MG63 (cell line): ENCODE measurements around the gene MLNR. TPM values are rescaled to one million over a fixed set of nuclear protein-coding genes. Genes with fewer than 3 reads are reported as not detected.

Experiments
- DNase-seq: peaks from one replicate; pipeline ENCODE4 v3.0.0-alpha.2; 2020
- H3K27me3 ChIP-seq: fragments of 250-450 bp; sonication (Bioruptor Pico); 2 replicates; pipeline ENCODE4 v1.5.1; 2020; ENCODE audit warnings: mild to moderate bottlenecking, moderate library complexity
- H3K36me3 ChIP-seq: fragments of 250-450 bp; sonication (Bioruptor Pico); 2 replicates; pipeline ENCODE4 v1.5.1; 2020; ENCODE audit warnings: mild to moderate bottlenecking, moderate library complexity
- H3K4me3 ChIP-seq: fragments of 250-450 bp; sonication (Bioruptor Pico); 2 replicates; pipeline ENCODE4 v1.5.1; 2020; ENCODE audit warnings: mild to moderate bottlenecking, moderate library complexity
- H3K9me3 ChIP-seq: fragments of 250-450 bp; sonication (Bioruptor Pico); 2 replicates; pipeline ENCODE4 v1.5.1; 2020; ENCODE audit warnings: mild to moderate bottlenecking, moderate library complexity
- total RNA-seq: library from RNA; depleted of rRNA; stranded (reverse); fragments of >200 nt; shearing (Covaris generic); gene quantifications from 2 replicates; pipeline ENCODE4 v1.2.3, GENCODE V29; 2014; ENCODE audit warnings: low replicate concordance; rRNA removed

MLNR gene, protein sequence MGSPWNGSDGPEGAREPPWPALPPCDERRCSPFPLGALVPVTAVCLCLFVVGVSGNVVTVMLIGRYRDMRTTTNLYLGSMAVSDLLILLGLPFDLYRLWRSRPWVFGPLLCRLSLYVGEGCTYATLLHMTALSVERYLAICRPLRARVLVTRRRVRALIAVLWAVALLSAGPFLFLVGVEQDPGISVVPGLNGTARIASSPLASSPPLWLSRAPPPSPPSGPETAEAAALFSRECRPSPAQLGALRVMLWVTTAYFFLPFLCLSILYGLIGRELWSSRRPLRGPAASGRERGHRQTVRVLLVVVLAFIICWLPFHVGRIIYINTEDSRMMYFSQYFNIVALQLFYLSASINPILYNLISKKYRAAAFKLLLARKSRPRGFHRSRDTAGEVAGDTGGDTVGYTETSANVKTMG
- total RNA-seq = not detected in 2 replicates

DNA sequence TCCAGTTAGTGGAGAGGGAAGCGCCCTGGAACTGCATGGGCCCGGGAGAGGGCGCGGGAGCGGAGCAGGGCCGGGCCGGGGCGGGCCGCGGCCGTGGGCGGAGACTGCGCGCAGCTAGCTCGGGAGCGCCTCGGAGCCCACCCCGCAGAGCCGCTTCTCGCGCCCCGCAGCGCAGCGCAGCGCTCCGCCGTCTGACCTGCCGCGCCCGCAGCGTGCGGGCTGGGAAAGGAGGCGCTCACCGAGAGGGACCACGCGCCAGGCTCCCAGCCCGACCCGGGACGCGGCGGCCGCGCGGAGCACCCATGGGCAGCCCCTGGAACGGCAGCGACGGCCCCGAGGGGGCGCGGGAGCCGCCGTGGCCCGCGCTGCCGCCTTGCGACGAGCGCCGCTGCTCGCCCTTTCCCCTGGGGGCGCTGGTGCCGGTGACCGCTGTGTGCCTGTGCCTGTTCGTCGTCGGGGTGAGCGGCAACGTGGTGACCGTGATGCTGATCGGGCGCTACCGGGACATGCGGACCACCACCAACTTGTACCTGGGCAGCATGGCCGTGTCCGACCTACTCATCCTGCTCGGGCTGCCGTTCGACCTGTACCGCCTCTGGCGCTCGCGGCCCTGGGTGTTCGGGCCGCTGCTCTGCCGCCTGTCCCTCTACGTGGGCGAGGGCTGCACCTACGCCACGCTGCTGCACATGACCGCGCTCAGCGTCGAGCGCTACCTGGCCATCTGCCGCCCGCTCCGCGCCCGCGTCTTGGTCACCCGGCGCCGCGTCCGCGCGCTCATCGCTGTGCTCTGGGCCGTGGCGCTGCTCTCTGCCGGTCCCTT, at the start of gene MLNR:
Gene MLNR, plus strand, starts transcription at position 303 of the 820 bp plus-strand sequence. Its CDS starts 0 bp downstream, at position 303.
- H3K9me3 ChIP-seq = 0 out of 2 replicates have a peak, but pooled peaks cover 2% of the 10 kb centered on the region
- no peaks in the 10 kb centered on the region for H3K36me3 ChIP-seq
- H3K4me3 ChIP-seq = peak within 1 kb of the TSS; percentile 21
- H3K27me3 ChIP-seq = peaks cover 22% of the 10 kb centered on the region
- DNase-seq = peak; percentile 42

DNA sequence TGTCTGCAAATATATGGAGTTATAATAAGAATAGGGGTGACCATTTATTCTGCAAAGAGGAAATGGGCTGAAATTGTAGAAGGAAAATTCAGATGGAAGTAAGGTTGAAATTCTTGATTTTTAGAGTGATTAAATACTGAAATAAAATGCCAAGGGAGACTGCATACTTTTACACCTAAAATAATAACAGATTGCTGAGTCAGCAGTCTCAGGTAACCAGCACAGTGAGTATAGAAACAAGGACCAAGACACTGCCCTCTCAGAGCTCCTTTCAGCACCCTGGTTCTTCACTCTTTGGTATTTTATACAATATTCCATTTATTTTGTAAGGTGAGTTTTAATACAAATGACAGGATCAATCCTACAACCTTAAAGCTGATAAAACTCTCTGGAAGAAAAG, 48.8 kb upstream of the MLNR start:
- Histone ChIP-seq H3K27me3 (no peaks in the 10 kb centered on the region), H3K9me3 (no peaks in the 10 kb centered on the region), H3K36me3 (peaks cover 37% of the 10 kb centered on the region), H3K4me3 (no peak overlapping the region)
- DNase-seq = no peak

DNA sequence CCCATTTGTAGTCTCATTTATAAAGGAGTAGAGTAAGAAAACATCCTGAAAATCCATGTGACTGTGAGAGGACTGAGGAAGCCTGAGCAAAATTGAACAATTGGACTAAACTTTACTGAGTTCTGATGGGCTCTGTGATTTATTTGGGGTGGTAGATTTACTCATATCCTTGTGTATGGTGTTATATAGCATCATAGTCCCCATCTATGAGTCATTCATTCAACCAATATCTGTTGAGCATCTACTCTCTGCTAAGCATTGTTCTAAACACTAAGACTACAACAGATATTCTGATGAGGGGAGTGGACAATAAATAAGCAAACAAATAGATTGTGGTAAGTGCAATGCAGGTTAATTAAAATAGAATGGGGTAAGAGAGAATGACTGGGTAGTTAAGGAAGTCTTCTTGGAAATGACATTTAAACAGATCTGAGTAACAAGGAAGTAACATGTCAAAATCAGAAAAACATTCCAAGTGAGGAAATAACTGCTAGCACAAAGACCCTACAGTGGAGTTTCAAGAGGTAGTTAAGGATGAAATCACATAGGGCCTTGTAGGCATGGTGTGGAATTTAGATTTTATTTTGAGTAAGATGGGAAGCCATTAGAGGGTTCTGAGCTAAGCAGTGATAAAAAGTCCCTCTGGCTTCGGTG, 36.3 kb upstream of the MLNR start:
- Histone ChIP-seq H3K9me3 (no peaks in the 10 kb centered on the region), H3K4me3 (no peak overlapping the region), H3K27me3 (no peaks in the 10 kb centered on the region), H3K36me3 (peaks cover 56% of the 10 kb centered on the region)
- no peak for DNase-seq

DNA sequence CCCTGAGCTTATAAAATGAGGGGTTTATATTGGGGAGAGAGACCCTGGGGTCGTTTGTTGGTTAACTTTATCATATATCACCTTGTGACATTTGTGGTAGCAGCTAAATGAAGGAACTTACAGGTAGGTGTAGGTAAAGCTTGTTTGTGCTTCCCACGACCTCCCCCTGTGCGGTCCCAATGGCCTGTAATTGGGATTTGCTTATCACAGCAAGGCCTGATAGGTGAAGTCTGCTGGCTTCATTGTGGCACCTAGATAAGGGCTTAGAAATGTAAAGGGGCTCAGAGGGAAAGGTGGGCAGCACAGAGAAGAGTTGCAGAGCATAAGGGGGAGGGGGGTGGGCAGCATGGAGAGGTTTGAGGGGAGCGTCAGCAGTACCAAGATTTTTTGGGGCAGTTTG, 35.5 kb upstream of the MLNR start:
- Histone ChIP-seq H3K4me3 (no peak overlapping the region), H3K36me3 (peaks cover 51% of the 10 kb centered on the region), H3K9me3 (no peaks in the 10 kb centered on the region), H3K27me3 (no peaks in the 10 kb centered on the region)
- no peak for DNase-seq

DNA sequence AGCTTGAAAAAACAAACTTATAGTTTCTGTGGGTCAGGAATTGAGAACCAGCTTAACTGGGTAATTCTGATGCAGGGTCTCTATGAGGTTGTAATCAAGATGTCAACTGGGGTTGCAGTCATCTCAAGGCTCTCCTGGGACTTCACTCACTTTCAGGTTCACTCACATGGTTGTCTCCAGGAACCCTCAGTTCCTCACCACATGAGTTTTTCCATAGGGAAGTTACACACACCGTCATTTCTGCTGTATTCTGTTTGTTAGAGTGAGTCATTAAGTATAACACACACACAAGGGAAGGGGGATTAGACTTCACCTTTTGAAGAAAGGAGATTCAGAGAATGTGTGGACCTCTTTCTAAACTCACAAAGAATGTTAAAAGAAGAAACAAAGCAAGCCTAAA, 34.9 kb upstream of the MLNR start:
- H3K36me3 ChIP-seq = peaks cover 55% of the 10 kb centered on the region
- no peak overlapping the region for H3K4me3 ChIP-seq
- H3K9me3 ChIP-seq = no peaks in the 10 kb centered on the region
- DNase-seq = no peak
- H3K27me3 ChIP-seq = no peaks in the 10 kb centered on the region

DNA sequence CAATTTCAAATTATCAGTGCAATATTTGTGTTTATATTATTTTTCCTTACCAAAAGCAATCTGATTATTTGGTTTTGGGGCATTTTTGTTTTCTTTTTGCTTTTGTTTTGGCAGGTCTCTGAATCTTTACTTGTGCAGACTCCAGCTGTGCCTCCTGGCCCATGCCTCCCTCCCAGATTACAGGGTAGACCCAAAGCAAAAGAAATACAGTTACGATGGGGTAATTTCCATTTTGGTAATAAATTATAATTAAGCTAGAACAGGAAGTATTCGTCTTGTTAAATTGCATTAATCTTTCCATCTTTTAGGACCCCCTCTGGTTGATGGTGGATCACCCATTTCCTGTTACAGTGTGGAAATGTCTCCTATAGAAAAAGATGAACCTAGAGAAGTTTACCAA, 29.2 kb upstream of the MLNR start:
- Histone ChIP-seq H3K27me3 (no peaks in the 10 kb centered on the region), H3K9me3 (no peaks in the 10 kb centered on the region), H3K4me3 (no peak overlapping the region), H3K36me3 (peaks cover 65% of the 10 kb centered on the region)
- no peak for DNase-seq

DNA sequence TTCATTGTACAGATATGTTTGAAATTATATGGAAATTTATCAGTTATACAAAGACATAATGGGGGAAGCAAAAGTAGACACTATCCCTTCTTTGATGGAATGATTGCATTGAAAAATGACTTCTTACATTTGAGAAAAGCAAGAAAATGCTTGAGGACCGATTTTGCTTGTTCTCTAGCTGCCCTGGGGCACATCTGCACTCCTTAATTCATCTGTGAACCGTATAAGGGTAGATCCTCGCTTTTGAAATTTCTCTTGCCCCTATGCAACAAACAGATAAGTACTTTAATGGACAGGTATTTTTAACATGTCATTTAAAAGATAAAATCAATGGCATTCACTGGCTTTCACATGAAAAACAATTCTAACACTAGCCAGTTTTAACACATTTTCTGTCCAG, 13.5 kb upstream of the MLNR start:
- H3K27me3 ChIP-seq = no peaks in the 10 kb centered on the region
- H3K9me3 ChIP-seq = no peaks in the 10 kb centered on the region
- H3K36me3 ChIP-seq = peaks cover 36% of the 10 kb centered on the region
- no peak for DNase-seq
- H3K4me3 ChIP-seq = no peak overlapping the region

DNA sequence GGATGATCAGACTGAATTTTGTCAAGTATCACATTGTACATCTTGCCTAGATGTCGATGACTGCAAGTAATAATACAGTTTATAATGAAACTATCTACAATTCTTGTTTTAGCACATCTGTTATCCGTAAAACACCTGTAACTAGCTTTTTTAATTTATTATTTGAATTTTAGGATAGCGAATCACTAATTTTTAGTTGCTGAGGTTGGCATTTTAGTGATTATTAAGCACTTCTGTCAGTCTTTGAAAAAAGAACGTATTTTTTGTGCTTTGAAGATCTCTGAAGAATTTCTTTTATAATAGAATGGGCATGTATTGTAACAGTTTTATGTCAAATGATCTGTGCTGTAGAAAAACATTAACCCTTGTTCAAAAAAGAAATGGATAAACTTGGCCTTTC, 11.5 kb upstream of the MLNR start:
- no peaks in the 10 kb centered on the region for H3K27me3 ChIP-seq
- H3K9me3 ChIP-seq = no peaks in the 10 kb centered on the region
- H3K4me3 ChIP-seq = no peak overlapping the region
- DNase-seq = no peak
- H3K36me3 ChIP-seq = peaks cover 31% of the 10 kb centered on the region

DNA sequence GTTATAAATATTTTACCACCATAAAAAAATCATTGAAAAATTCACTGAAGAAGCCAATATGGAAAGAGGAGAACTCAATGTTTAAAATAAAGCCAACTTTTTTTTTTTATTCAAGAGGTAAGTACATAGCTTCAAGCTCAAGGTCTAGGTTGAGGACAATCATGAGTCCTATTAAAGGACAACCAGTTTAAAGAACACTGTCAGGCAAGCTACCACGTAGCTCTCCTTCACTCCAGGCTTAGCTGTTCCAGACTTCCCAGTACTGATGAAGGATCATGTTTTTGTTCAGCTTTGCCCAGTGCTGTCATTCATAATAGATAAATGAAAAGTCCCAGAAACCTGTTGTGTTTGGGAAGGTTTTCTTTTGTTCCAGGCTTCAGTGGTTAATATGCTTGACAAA, 10.0 kb upstream of the MLNR start:
- no peak for DNase-seq
- Histone ChIP-seq H3K9me3 (no peaks in the 10 kb centered on the region), H3K36me3 (peaks cover 24% of the 10 kb centered on the region), H3K27me3 (no peaks in the 10 kb centered on the region), H3K4me3 (no peak overlapping the region)

DNA sequence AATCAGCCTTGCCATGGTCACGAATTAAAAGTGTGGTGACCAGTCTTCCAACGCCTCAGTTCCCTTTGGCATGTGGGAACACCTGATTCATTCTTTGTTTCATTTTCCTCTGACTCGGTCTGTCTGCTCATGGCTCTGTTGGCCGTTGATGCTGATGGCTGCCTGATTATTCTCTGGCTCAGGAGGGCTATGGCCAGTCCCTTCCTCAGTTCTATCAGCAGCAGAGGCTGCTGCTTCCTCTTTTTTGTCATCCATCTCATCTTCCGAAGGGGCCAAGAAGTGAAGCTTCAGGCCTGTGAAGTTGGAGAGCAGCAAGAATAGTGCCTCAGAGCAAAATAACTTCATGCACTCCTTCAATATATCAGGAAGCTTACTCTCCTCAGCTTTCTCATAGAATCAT, 9.5 kb upstream of the MLNR start:
- no peaks in the 10 kb centered on the region for H3K9me3 ChIP-seq
- no peak for DNase-seq
- H3K27me3 ChIP-seq = no peaks in the 10 kb centered on the region
- peaks cover 24% of the 10 kb centered on the region for H3K36me3 ChIP-seq
- no peak overlapping the region for H3K4me3 ChIP-seq

DNA sequence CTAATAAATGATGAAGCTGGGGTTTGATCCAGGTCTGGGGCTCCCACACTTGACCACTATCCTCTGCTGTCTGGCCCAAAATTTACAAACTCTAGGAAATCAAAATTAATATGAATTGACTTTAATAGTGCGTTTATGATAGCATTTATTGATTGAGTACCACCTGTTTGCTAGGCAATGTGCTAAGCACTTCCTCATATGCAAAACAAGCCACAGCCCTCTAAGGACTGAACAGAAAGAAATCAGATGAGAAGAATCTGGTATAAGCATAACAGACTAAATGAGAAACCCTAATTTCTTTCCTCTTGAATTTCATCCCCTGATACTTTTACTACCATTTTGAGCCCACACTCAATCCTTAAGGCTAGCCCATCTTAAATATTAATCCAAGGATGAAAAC, 6.6 kb upstream of the MLNR start:
- H3K4me3 ChIP-seq = no peak overlapping the region
- no peaks in the 10 kb centered on the region for H3K9me3 ChIP-seq
- no peaks in the 10 kb centered on the region for H3K27me3 ChIP-seq
- DNase-seq = no peak
- H3K36me3 ChIP-seq = peaks cover 17% of the 10 kb centered on the region

DNA sequence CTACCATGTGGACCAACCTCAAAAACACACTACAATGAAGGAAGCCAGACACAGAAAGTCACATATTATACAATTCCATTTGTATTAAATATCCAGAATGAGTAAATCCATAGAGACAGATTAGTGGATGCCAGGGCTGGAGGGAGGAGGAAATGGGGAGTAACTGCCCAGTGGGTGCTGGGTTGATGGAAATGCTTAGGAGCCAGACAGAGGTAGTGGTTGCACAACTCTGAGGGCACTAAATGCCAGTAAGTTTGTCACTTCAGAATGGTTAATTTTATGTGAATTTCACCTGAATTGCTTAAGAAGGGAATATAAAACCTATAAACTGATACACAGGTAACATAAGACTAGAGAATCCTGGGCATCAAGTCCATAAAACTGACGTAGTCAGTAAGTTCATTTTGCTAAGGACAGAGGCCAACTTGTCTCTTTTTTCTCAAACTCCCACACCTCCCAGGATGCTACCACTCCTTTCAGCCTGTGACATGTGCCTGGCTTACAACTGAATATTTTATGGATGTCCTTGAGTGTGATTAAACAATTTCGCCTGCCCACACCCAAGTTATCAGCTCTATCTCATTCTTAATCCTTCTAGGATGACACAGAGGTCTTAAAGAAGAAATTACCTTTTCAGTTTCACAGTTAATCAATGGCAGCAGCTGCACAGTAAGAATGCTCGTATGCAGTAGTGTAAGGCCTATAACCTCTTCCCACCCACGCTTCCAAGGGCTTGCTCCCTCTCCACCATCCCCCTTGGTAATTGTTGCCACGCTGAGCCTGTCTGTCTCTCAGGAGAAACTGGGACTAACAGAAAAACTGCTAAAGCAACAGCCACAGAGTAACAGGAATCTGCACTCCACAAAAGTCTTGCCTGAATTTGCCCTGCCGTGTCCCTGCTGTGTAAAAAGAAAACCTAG, 5.9 kb upstream of the MLNR start:
- Histone ChIP-seq H3K36me3 (peaks cover 10% of the 10 kb centered on the region), H3K9me3 (no peaks in the 10 kb centered on the region), H3K4me3 (no peak overlapping the region), H3K27me3 (no peaks in the 10 kb centered on the region)
- DNase-seq = no peak

DNA sequence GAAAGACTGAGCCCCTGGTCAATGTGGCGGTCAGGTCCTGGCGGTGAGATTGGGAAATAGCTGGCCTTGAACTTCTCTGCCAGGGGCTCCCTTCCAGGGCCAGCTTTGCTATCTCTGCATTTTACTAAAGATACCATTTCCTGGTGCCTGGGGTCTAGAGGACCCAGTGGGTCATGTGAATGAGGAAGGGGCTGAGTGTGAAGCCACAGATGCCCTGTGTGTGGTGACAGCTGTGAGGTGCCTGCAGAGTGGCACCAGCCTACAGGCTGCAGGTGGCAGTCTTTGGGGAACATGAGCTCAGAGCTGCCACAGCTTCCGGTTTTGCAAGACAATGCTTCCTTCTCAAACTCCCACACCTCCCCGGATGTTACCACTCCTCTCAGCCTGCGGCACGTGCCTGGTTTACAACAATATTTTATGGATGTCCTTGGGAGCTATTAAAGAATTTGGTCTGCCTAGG, 5.2 kb upstream of the MLNR start:
- Histone ChIP-seq H3K27me3 (0 out of 2 replicates have a peak, but pooled peaks cover 2% of the 10 kb centered on the region), H3K9me3 (no peaks in the 10 kb centered on the region), H3K4me3 (no peak overlapping the region), H3K36me3 (peaks cover 5% of the 10 kb centered on the region)
- no peak for DNase-seq

DNA sequence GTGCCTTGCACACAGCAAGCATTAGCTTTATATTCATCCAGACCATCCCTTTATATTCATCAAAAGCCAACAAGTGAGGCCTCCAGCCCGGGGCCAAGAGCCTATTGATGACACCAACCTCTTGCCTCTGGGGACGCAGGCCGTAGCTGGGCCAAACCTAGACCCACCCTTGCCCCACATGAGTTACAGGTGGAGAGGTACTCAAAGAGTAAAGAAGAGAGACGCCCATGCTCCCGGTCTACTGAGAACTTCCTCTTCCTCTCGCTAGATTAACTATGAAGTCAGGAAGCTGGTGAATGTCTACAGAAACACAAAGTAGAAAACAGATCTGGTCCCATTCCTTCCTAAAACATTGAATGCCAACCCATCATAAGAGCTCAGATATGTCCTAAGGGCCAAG, 3.8 kb upstream of the MLNR start:
- no peak for DNase-seq
- H3K27me3 ChIP-seq = peaks cover 12% of the 10 kb centered on the region
- H3K9me3 ChIP-seq = no peaks in the 10 kb centered on the region

DNA sequence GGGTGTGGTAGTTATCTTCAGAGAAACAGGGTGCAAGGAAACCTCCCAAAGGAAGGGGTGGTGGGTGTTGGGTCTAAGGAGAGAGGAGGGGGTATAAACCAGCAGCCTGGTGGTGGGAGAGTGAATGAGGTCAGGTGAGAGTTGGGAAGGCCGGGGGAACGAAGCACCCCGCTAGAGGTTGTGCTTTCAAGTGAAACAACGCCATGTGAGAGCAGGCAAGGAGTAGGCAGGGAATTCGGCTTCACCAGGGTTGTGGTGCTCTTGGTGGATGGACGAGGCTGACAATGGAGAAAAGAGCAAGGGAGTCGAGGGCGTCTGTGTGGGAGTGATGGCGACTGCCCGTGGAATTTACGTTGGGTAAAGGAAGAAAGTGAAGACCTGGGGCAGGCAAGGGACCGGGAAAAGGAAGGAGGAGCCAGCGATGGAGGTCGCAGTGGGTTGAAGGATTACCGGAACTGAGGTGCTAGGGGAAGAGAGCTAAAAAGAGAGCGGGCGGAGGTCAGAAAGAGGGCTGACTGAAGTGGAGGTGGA, 2.1 kb upstream of the MLNR start:
- 0 out of 2 replicates have a peak, but pooled peaks cover 2% of the 10 kb centered on the region for H3K9me3 ChIP-seq
- no peaks in the 10 kb centered on the region for H3K36me3 ChIP-seq
- no peak for DNase-seq
- no peak overlapping the region for H3K4me3 ChIP-seq
- H3K27me3 ChIP-seq = peaks cover 21% of the 10 kb centered on the region

More for the DNA sequence above, 3.8 kb upstream of the MLNR start:
- Histone ChIP-seq H3K4me3 (no peak overlapping the region), H3K36me3 (peaks cover 2% of the 10 kb centered on the region; the same call in 1 of the 2 replicates)
